HG03378 (cell line): ENCODE results near the gene CHL1.

Experiments
- ATAC-seq: cut with Tn5 transposase; IDR thresholded peaks from one replicate; pipeline ENCODE4 v1.9.1; 2021; ENCODE audit warnings: mild to moderate bottlenecking, moderate library complexity; ENCODE audit not compliant: unreplicated experiment

CHL1 gene

GRCh38 chr3:279325-279724 lies 82.8 kb downstream of the CHL1 start:
- no peak for ATAC-seq

GRCh38 chr3:280681-281080 lies 84.1 kb downstream of the CHL1 start:
- no peak for ATAC-seq

- no peak for ATAC-seq
Measured at GRCh38 chr3:284322-284721, 87.8 kb downstream of the CHL1 start.

GRCh38 chr3:288417-288816 lies 91.9 kb downstream of the CHL1 start:
- no peak for ATAC-seq

- no peak for ATAC-seq
Measured at GRCh38 chr3:291028-291427, 94.5 kb downstream of the CHL1 start.

DNA sequence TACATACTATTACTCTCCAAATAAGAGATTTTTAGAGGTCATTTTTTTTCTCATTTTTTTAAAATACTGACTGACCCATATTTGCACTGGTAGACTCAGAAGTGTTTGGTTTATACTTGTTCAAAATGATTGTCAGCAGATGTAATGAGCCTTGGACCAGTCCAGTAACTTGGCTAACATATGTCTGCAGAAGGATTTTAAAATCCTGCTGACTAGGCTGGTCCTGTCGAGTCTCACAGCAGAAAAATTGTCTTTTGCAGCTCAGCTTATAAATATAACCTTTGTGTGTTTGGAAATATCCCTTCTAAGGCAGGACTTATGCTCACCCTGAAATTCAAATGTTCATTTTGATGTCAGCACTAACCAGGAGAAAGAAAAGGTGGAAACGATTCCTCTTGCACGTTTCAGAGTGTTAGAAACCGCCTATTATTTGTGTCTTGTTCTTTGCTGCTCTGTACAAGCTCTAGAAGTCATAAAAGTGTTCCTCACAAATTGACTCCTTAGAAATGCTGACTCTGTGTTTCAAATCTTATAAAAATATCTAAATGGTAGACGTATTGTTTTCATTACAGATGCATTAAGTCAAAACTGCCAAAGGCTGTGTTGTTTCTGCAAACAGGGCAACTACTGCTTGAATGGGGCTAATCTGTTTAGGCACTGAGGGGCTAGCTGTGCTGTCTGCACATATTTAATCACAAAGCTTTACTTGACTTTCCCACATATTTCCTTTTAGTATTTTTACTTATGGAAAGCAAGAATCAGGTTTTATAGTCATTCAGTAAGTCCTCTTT lies 95.3 kb downstream of the CHL1 start:
- no peak for ATAC-seq

GRCh38 chr3:294096-294495 lies 97.5 kb downstream of the CHL1 start:
- ATAC-seq, result no peak

GRCh38 chr3:294581-294980 lies 98.0 kb downstream of the CHL1 start:
- ATAC-seq, result no peak

GRCh38 chr3:295166-295565 lies 98.6 kb downstream of the CHL1 start:
- no peak for ATAC-seq

- ATAC-seq, result no peak
Measured at GRCh38 chr3:297585-297984, 101.0 kb downstream of the CHL1 start.

DNA sequence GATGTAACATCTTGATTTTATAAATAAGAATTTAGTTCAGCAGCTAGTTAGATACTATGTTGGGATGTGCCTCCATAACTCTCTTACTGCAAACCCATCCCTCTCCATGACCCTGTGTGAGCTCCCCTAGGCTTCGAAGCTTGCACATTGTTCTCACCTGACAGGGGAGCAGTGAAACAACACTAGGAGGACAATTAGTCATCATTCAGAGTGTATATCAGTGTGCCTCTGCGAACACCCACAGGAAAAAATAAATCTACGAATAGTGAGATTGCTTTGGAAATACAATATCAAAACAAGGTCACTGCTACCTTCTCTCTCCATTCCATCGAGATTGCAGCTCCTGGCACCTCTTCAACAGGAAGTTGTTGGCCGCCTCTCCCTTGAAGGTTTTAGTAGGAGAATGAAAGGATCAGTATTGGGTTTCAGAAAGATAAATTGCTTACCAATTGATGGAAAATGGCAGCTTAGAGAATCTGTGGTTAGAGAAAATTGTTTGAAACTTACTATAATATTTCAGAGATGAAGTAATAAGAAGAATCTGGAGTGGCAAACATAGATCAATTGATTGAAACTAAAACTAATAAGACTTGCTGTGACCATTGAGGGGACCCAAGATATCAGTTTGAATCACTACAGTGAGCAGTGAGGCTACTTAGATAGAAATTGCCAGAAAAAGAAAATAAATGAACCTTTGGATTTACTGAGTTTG lies 103.2 kb downstream of the CHL1 start:
- no peak for ATAC-seq

- ATAC-seq, result no peak
Measured at GRCh38 chr3:307182-307581, 110.6 kb downstream of the CHL1 start.

DNA sequence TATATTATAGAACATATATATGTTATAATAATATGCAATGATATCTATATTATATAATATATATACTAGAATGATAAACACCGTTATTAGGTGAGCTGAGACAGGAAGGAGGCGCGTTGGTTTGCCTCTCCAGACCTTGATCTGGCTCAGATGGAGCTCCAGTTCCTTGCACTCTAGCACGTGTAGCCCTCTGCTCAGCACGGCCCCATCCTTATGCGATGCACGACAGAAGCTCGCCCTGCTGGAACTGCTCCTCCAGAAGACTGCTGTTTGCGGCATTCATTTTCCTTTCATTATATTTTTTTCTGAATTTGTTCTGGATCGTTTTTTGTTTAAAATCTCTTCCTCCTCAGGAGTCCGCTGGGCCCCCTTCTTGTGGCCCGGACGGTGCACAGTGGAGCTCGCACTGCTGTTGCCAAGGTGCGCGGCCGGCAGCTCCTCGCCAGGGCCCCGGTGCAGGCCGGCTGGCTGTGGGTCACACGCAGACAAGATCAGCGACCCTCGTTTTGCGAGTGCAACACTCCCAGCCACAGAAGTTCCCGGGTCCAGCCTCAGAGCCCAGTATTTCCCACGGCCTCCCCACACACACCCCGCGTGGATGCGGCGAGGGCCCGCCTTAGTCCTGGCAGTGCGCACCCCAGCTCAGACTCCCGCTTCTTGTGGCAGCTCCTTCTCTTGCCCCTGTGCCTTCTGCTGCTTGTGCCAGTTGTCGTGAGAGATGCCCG lies 112.2 kb downstream of the CHL1 start:
- ATAC-seq, result peak; percentile 44

GRCh38 chr3:312160-312733 lies 115.7 kb downstream of the CHL1 start:
- ATAC-seq, result no peak

- no peak for ATAC-seq
Measured at GRCh38 chr3:312911-313310, 116.3 kb downstream of the CHL1 start.

DNA sequence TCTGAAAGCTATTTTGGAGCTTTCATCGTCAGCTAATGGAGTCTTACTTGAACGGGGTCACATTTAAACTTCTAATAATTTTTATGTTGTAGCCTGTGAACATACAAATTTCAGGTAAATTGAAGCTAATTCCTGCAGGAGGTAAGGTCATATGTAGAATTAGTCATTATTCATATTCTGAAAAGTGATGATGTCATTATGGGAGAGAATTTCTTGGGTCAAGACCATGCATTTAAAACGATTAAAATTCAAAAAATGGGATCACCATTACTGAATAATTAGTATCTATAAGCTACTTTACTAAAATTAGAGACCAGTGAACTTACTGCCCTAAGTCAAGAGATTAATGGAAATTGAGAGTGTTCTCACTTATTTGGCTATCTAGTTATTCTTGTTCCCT lies 120.4 kb downstream of the CHL1 start:
- no peak for ATAC-seq

GRCh38 chr3:318903-319302 lies 122.3 kb downstream of the CHL1 start:
- ATAC-seq, result no peak

GRCh38 chr3:324423-324822 lies 127.9 kb downstream of the CHL1 start:
- ATAC-seq, result no peak

DNA sequence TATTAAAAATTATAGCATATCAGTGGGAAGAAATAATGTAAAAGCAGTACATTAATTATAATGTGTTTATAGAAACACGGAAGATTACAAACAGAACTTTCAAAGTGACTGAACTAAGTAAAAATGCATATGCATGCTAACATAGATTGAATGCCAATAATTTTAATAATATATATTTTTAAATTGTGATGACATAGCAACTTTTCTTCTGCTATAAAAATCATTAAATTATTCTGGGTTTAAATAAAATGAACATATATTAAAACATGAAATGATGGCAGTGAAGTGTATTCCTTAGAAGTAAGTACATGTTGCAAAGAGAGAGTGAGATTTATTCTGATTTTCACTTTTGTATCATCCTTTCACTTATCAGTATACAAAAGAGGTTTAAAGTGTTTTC lies 128.9 kb downstream of the CHL1 start:
- ATAC-seq, result no peak

GRCh38 chr3:330494-331115 lies 134.0 kb downstream of the CHL1 start:
- ATAC-seq, result no peak

DNA sequence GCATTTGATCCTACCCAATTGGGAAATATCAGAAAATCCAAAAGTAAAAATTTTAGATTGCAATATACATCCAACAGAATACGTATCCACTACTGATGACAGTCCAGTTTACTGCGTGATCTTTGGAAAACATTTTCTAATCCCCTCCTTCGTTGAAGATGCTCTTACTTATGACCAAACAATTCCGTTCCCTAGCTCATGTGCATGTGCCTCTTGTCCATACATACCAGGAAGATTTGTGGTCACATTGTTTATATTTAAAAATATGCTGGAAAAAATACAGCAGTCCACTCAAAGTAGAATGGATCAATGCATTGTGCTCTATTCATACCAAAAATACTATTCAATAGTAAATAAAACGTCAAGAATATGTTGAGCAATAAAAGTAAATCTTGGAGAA lies 135.3 kb downstream of the CHL1 start:
- no peak for ATAC-seq
